ENCODE measurements around the gene TBC1D23. TPM values are rescaled to one million over a fixed set of nuclear protein-coding genes. Genes with fewer than 3 reads are reported as not detected.

Gene TBC1D23
- total RNA-seq (10 to 100 TPM; 17.7 to 38.3 (median 32.9) TPM), polyA plus RNA-seq (10 to 100 TPM; 13.6 to 41.7 TPM)
- long read RNA-seq, donor 1, transcript TBC1D23-202 (19 exons, 3,677 nt): major isoform, 39 of 49 reads
- long read RNA-seq, donor 1, partial matches to known transcripts: 1 of 49 reads
- long read RNA-seq, donor 1, other reads (novel, unspliced or antisense): 9 of 49 reads
- long read RNA-seq, donor 2, transcript TBC1D23-202 (19 exons, 3,677 nt): major isoform, 73 of 102 reads
- long read RNA-seq, donor 2, partial matches to known transcripts: 8 of 102 reads
- long read RNA-seq, donor 2, other reads (novel, unspliced or antisense): 17 of 102 reads
- long read RNA-seq, donor 3, transcript TBC1D23-202 (19 exons, 3,677 nt): major isoform, 36 of 46 reads
- long read RNA-seq, donor 3, partial matches to known transcripts: 2 of 46 reads
- long read RNA-seq, donor 3, other reads (novel, unspliced or antisense): 4 of 46 reads

GRCh38 chr3:100260685-100261484, at the start of gene TBC1D23:
TBC1D23 (plus strand) TSS chr3:100260992; CDS start chr3:100261019, 27 bp downstream.
- Histone ChIP-seq H3K27ac (peak within 1 kb of the TSS; percentile 84 to 98 (median 92)), H3K27me3 (no peaks in the 10 kb centered on the region), H3K9me3 (no peaks in the 10 kb centered on the region), H3K4me1 (peaks cover 0 to 67% (median 40%) of the 10 kb centered on the region in 12 donors), H3K4me3 (peak within 1 kb of the TSS; percentile 66 to 97 (median 88)), H3K36me3 (no peaks in the 10 kb centered on the region)
- TF ChIP-seq CTCF (IDR thresholded peaks at IDR 0.05) (peak in 1 of 12 donors; percentile 29), POLR2A (IDR thresholded peaks at IDR 0.05) (peak; percentile 24 to 83)
- 0 to 1% (median 0%) methylated on average over 46 to 49 of the region's 49 CpGs for WGBS, 4 donors
- DNase-seq (peak; percentile 99), ATAC-seq (peak; percentile 99)
- intact Hi-C loops (cut with DNase I): loop anchor here in 2 of 10 donors (1.0 to 2.0 kb wide), 2 partner anchors 74 to 385 kb away; partner anchors contain the start of gene NIT2 (in 1 of the 2)

- no peak for DNase-seq
- no peak overlapping the region for H3K4me3 ChIP-seq
- no peak overlapping the region for H3K27ac ChIP-seq
- intact Hi-C loops (cut with DNase I): no loop called here
- H3K27me3 ChIP-seq: no peaks in the 10 kb centered on the region
- no peak for ATAC-seq
- no peaks in the 10 kb centered on the region for H3K36me3 ChIP-seq
- 91 to 95% (median 93%) methylated on average over 7 of the region's 7 CpGs for WGBS, 4 donors
- TF ChIP-seq CTCF (IDR thresholded peaks at IDR 0.05) (no peak), POLR2A (IDR thresholded peaks at IDR 0.05) (no peak)
- H3K4me1 ChIP-seq: peaks cover 0 to 24% (median 18%) of the 10 kb centered on the region in 12 donors
- H3K9me3 ChIP-seq: peaks cover 0 to 5% (median 0%) of the 10 kb centered on the region in 12 donors
Observed at GRCh38 chr3:100213891-100214573, 46.8 kb upstream of the TBC1D23 start.

DNA sequence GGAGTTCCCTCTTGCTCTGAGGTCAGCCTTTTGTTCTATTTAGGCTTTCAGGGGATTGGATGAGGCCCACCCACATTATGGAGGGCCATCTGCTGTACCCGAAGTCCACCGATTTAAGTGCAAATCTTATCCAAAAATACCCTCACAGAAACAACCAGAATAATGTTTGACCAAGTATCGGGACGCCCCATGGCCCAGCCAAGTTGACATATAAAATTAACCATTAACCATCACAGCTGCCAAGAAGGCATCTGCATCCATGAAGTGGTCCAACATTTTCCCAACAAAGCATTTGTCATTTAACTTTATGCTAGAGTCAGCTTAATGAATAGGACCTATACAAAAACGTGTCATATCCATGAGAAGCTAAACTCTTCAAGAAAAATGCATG, 46.2 kb upstream of the TBC1D23 start:
- intact Hi-C loops (cut with DNase I): no loop called here
- Histone ChIP-seq H3K27ac (no peak overlapping the region), H3K36me3 (no peaks in the 10 kb centered on the region), H3K4me3 (no peak overlapping the region), H3K4me1 (peaks cover 0 to 24% (median 18%) of the 10 kb centered on the region in 12 donors), H3K27me3 (no peaks in the 10 kb centered on the region), H3K9me3 (peaks cover 0 to 10% (median 0%) of the 10 kb centered on the region in 12 donors)
- DNase-seq: no peak
- no peak for TF ChIP-seq POLR2A (IDR thresholded peaks at IDR 0.05)
- TF ChIP-seq CTCF (IDR thresholded peaks at IDR 0.05): no peak
- ATAC-seq: no peak
- WGBS, 4 donors: 86 to 91% (median 91%) methylated on average over 5 of the region's 5 CpGs

All from heart left ventricle (tissue), 16 donors.